HEK293 (cell line): ENCODE data around the gene ESRRA.

Source experiments
- RBAK ChIP-seq: fragments of 450-650 bp; formaldehyde crosslinking; IDR thresholded peaks from 2 replicates; pipeline ENCODE4 v1.5.1; 2016; ENCODE audit warnings: missing biosample characterization, missing genetic modification characterization
- SP2 ChIP-seq: fragments of 450-650 bp; formaldehyde crosslinking; IDR thresholded peaks from 2 replicates; pipeline ENCODE4 v1.5.1; 2016; ENCODE audit warnings: missing biosample characterization, missing genetic modification characterization
- YY2 ChIP-seq: fragments of 450-650 bp; formaldehyde crosslinking; IDR thresholded peaks from 2 replicates; pipeline ENCODE4 v1.5.1; 2016; ENCODE audit warnings: missing biosample characterization, missing genetic modification characterization
- ZBTB6 ChIP-seq: fragments of 450-650 bp; formaldehyde crosslinking; IDR thresholded peaks from 2 replicates; pipeline ENCODE4 v1.5.1; 2017; ENCODE audit warnings: missing biosample characterization, missing genetic modification characterization
- ZNF155 ChIP-seq: fragments of 450-650 bp; formaldehyde crosslinking; IDR thresholded peaks from 2 replicates; pipeline ENCODE4 v1.5.1; 2016; ENCODE audit warnings: missing biosample characterization, missing genetic modification characterization
- ZNF19 ChIP-seq: fragments of 450-650 bp; formaldehyde crosslinking; IDR thresholded peaks from 2 replicates; pipeline ENCODE4; 2016; ENCODE audit warnings: missing biosample characterization, missing genetic modification characterization, low read depth
- ZNF585B ChIP-seq: fragments of 450-650 bp; formaldehyde crosslinking; IDR thresholded peaks from 2 replicates; pipeline ENCODE4 v1.5.1; 2016; ENCODE audit warnings: missing biosample characterization, missing genetic modification characterization
- TF ChIP-seq, protein P1 (sequence below): fragments of 450-650 bp; formaldehyde crosslinking; IDR thresholded peaks from 2 replicates; pipeline ENCODE4 v1.5.1; 2016; ENCODE audit warnings: missing biosample characterization, missing genetic modification characterization
- TF ChIP-seq, protein P2 (sequence below): fragments of 450-650 bp; formaldehyde crosslinking; IDR thresholded peaks from 2 replicates; pipeline ENCODE4 v1.5.1; 2016; ENCODE audit warnings: missing biosample characterization, missing genetic modification characterization
- TF ChIP-seq, protein P3 (sequence below): fragments of 450-650 bp; IDR thresholded peaks from 2 replicates; pipeline ENCODE4 v1.5.1; 2018; ENCODE audit warnings: missing biosample characterization, mild to moderate bottlenecking, missing genetic modification characterization

DNA sequence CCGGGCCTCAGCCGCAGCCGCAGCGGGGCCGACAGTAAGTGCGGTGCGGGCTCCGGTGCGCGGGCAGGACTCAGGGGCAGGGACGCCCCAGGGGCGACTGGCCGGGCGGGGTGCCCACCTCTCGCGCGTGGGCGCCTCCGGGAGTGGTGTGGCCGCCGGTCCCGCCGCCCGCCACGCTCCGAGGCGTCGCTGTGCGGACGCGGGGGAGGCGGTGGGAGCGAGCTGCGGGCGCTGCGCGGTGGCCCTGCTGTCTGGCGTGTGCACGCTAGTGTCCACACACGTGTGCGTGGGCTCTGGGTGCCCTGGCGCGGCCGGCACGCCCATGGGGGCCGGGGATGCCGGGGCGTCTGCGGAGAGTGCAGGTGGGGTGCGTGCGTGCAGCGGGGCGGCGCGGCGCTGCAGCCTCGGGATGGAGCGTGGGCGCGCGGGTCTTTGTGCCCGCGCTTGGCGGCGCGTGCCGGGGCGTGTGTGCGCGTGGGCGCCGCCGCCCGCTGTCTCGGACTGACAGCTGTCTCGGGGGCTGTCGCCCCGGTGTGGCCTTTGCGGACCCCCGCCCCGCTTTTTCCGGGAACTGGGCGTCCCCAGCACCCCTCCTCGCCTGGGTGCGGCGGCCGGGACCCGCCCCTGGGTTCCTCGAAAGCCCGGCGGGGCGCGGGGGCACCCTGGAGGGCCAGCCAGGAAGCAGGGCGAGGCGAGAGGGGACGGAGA, 13.4 kb upstream of the ESRRA start:
- TF ChIP-seq, protein P1, sequence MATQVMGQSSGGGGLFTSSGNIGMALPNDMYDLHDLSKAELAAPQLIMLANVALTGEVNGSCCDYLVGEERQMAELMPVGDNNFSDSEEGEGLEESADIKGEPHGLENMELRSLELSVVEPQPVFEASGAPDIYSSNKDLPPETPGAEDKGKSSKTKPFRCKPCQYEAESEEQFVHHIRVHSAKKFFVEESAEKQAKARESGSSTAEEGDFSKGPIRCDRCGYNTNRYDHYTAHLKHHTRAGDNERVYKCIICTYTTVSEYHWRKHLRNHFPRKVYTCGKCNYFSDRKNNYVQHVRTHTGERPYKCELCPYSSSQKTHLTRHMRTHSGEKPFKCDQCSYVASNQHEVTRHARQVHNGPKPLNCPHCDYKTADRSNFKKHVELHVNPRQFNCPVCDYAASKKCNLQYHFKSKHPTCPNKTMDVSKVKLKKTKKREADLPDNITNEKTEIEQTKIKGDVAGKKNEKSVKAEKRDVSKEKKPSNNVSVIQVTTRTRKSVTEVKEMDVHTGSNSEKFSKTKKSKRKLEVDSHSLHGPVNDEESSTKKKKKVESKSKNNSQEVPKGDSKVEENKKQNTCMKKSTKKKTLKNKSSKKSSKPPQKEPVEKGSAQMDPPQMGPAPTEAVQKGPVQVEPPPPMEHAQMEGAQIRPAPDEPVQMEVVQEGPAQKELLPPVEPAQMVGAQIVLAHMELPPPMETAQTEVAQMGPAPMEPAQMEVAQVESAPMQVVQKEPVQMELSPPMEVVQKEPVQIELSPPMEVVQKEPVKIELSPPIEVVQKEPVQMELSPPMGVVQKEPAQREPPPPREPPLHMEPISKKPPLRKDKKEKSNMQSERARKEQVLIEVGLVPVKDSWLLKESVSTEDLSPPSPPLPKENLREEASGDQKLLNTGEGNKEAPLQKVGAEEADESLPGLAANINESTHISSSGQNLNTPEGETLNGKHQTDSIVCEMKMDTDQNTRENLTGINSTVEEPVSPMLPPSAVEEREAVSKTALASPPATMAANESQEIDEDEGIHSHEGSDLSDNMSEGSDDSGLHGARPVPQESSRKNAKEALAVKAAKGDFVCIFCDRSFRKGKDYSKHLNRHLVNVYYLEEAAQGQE (tag by site-specific recombination) = no peak
- TF ChIP-seq ZBTB6 (tag by site-specific recombination) = no peak
- TF ChIP-seq, protein P2, sequence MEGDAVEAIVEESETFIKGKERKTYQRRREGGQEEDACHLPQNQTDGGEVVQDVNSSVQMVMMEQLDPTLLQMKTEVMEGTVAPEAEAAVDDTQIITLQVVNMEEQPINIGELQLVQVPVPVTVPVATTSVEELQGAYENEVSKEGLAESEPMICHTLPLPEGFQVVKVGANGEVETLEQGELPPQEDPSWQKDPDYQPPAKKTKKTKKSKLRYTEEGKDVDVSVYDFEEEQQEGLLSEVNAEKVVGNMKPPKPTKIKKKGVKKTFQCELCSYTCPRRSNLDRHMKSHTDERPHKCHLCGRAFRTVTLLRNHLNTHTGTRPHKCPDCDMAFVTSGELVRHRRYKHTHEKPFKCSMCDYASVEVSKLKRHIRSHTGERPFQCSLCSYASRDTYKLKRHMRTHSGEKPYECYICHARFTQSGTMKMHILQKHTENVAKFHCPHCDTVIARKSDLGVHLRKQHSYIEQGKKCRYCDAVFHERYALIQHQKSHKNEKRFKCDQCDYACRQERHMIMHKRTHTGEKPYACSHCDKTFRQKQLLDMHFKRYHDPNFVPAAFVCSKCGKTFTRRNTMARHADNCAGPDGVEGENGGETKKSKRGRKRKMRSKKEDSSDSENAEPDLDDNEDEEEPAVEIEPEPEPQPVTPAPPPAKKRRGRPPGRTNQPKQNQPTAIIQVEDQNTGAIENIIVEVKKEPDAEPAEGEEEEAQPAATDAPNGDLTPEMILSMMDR = no peak
- no peak for TF ChIP-seq SP2
- no peak for TF ChIP-seq ZNF585B (tag by site-specific recombination)
- no peak for TF ChIP-seq YY2
- TF ChIP-seq ZNF155 (tag by site-specific recombination) = no peak
- TF ChIP-seq RBAK (tag by site-specific recombination) = no peak
- no peak for TF ChIP-seq ZNF19 (tag by site-specific recombination)
- TF ChIP-seq, protein P3, sequence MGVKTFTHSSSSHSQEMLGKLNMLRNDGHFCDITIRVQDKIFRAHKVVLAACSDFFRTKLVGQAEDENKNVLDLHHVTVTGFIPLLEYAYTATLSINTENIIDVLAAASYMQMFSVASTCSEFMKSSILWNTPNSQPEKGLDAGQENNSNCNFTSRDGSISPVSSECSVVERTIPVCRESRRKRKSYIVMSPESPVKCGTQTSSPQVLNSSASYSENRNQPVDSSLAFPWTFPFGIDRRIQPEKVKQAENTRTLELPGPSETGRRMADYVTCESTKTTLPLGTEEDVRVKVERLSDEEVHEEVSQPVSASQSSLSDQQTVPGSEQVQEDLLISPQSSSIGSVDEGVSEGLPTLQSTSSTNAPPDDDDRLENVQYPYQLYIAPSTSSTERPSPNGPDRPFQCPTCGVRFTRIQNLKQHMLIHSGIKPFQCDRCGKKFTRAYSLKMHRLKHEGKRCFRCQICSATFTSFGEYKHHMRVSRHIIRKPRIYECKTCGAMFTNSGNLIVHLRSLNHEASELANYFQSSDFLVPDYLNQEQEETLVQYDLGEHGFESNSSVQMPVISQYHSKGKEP = no peak
